K562 (cell line): ENCODE measurements around the gene RHBG. TPM values are rescaled to one million over a fixed set of nuclear protein-coding genes. Genes with fewer than 3 reads are reported as not detected.

Source experiments
- BRF2 ChIP-seq: IDR thresholded peaks from 3 replicates; pipeline ENCODE4 v1.6.1; 2011; ENCODE audit warnings: borderline replicate concordance, mild to moderate bottlenecking; ENCODE audit not compliant: insufficient read length, insufficient read depth
- CBX1 ChIP-seq: sonication (generic); IDR thresholded peaks from 2 replicates; pipeline ENCODE4 v1.6.1; 2016; ENCODE audit warnings: antibody characterized with exemption, low read depth, mild to moderate bottlenecking
- CGGBP1 ChIP-seq: fragments of 250-450 bp; sonication (Bioruptor Pico); IDR thresholded peaks from 2 replicates; pipeline ENCODE4 v1.9.0; 2021; ENCODE audit warnings: mild to moderate bottlenecking
- CHD7 ChIP-seq: fragments of 200-600 bp; sonication (generic); IDR thresholded peaks from one replicate; pipeline ENCODE4 v1.6.1; 2012; ENCODE audit warnings: mild to moderate bottlenecking, low read depth, low read length, inconsistent platforms
- CREB1 ChIP-seq, 2 experiments: sonication (generic) in 1 of 2; formaldehyde crosslinking in 1 of 2; IDR thresholded peaks; 2 replicates each; pipeline versions ENCODE4 v1.6.1 to v1.8.0; 2012 to 2022; ENCODE audit warnings: inconsistent platforms in 1 of 2, mild to moderate bottlenecking in 1 of 2, missing genetic modification reagents in 1 of 2, moderate library complexity in 1 of 2
- GMEB1 ChIP-seq: fragments of 250-450 bp; sonication (Bioruptor Pico); IDR thresholded peaks from 2 replicates; pipeline ENCODE4 v1.4.0; 2020; ENCODE audit warnings: mild to moderate bottlenecking
- JUN ChIP-seq, 2 experiments: sonication (generic) in 1 of 2; formaldehyde crosslinking in 1 of 2; IDR thresholded peaks; 2 replicates each; pipeline versions ENCODE4 v1.6.1 to v1.8.0; 2012 to 2022; ENCODE audit warnings: borderline replicate concordance in 2 of 2, mild to moderate bottlenecking in 2 of 2, improper control_type of control experiment in 1 of 2, low read depth in 1 of 2, low read length in 1 of 2, missing genetic modification reagents in 1 of 2
- KAT8 ChIP-seq: fragments of 450-650 bp; IDR thresholded peaks from 2 replicates; pipeline ENCODE4 v1.6.1; 2016; ENCODE audit warnings: low read depth, mild to moderate bottlenecking
- MAFG ChIP-seq: fragments of 450-650 bp; conservative IDR thresholded peaks from 2 replicates; pipeline ENCODE4 v1.6.1; 2016; ENCODE audit warnings: missing genetic modification characterization, missing compliant biosample characterization
- SMARCE1 ChIP-seq: fragments of 450-650 bp; IDR thresholded peaks from 2 replicates; pipeline ENCODE4 v1.7.1; 2016; ENCODE audit warnings: mild to moderate bottlenecking
- ZFP1 ChIP-seq: fragments of 450-650 bp; formaldehyde crosslinking; IDR thresholded peaks from 2 replicates; pipeline ENCODE4 v1.4.0; 2020; ENCODE audit warnings: mild to moderate bottlenecking, mixed read lengths
- polyA plus RNA-seq, 8 experiments: library from polyadenylated mRNA; depleted of rRNA in 4 of 8; stranded (reverse) in 5 of 8; unstranded in 3 of 8; fragments of >200 nt; fragmentation: Nextera tagmentation in 2 of 8; fragmentation: Illumina TruSeq in 1 of 8; extraction: Ambion mirVana in 2 of 8; extraction: Trizol in 1 of 8; gene quantifications; 2 replicates each; pipeline versions ENCODE4 v1.2.1 to v1.2.3, GENCODE V29; 2011 to 2014; ENCODE audit warnings: inconsistent platforms in 1 of 8, missing spikeins in 1 of 8
- total RNA-seq, 7 experiments: library from RNA; depleted of rRNA in 6 of 7; stranded (reverse); fragments of >200 nt in 6 of 7; fragmentation: Illumina TruSeq in 2 of 7; extraction: Trizol in 2 of 7; gene quantifications; 2 replicates each; pipeline versions ENCODE4 v1.2.1 to v1.2.3, GENCODE V29; 2011 to 2021; ENCODE audit warnings: low replicate concordance in 1 of 7

The RHBG gene
- total and polyA plus RNA-seq, 9 of the 15 experiments (the other 6 are each of a cell fraction or from before 2014, with no cell fraction given) = not detected

GRCh38 chr1:156421062-156421938 lies 52.3 kb downstream of the RHBG start (continued):
- TF ChIP-seq MAFG (tag) (no peak), KAT8 (no peak), JUN (IDR thresholded peaks at IDR 0.05; ENCODE audit: borderline replicate concordance, low read depth, low read length) (no peak; the same call in 1 of the 2 replicates), JUN (CRISPR knock-in tag; IDR thresholded peaks at IDR 0.05; ENCODE audit: borderline replicate concordance) (0 out of 2 replicates have a peak, but pooled peaks have one; percentile 63), ZFP1 (CRISPR knock-in tag) (no peak), BRF2 (no peak), CGGBP1 (no peak), CREB1 (IDR thresholded peaks at IDR 0.05) (peak; percentile 78), CREB1 (CRISPR knock-in tag; IDR thresholded peaks at IDR 0.05) (peak; percentile 89), SMARCE1 (no peak), CHD7 (no peak), CBX1 (no peak), GMEB1 (CRISPR knock-in tag) (no peak)
